NB4 (cell line): ENCODE measurements around the gene HES6.

Source experiments
- DNase-seq: peaks from one replicate; pipeline ENCODE4 v3.0.0; 2010; ENCODE audit warnings: low read depth
- H3K4me3 ChIP-seq: one replicate; pipeline ENCODE4 v1.5.1; 2011; ENCODE audit warnings: mild to moderate bottlenecking, low read depth, low read length, moderate library complexity
- MYC ChIP-seq: IDR thresholded peaks from 2 replicates; pipeline ENCODE4 v1.6.1; 2011; ENCODE audit warnings: low read depth, low read length
- POLR2A ChIP-seq: IDR thresholded peaks from 2 replicates; pipeline ENCODE4 v1.6.1; 2011; ENCODE audit warnings: mild to moderate bottlenecking; ENCODE audit not compliant: insufficient read length; ENCODE audit errors: extremely low read depth
- TF ChIP-seq, protein P1 (sequence below): IDR thresholded peaks from 2 replicates; pipeline ENCODE4 v1.6.1; 2011; ENCODE audit warnings: low read depth, low read length
- TF ChIP-seq, protein P2 (sequence below): IDR thresholded peaks from one replicate; pipeline ENCODE4 v1.5.1; 2012; ENCODE audit warnings: low read depth, low read length

The HES6 gene

DNA sequence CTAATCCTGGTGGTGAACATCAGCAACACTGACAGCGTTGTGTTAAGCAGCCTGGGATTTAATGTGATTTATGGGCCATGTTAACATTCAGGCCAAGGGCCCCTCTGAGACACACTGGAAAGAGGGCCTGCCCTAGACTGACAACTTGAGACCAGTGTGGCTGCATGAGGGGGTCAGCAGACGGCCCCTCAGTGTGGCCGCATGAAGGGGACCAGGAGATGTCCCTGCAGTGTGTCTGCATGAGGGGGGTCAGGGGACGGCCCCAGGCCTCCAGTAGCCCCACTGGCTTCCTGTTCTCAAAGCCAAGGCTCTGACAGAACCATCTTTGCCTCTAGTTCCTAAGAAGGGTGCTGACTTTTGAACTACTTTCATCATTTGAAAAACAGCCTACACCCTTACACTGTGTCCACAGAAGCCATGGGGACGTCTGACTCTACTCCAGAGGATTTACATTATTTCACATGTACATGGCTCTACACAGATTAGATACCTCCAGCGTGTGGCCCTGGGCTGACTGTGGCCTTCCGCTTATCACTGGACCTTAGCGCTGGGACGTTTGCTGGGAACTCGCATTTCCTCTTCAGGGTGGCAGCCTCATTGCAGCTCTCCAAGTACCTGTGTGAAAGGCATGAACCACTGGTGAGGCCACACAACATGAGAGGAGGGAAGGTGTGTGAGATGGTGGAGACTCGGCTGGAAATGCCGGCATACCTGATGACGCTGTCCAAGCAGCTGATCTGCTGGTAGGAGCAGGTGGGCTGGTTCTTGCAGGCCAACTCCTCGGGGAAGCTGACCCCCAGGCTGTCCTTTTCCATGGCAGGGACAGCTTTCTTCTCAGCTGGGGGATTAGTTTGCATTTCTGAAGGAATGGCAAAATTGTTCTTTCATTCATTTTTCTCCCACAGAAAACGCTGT is 18.2 kb upstream of the HES6 start:
- DNase-seq = no peak
- H3K4me3 ChIP-seq = no peak overlapping the region
- TF ChIP-seq, protein P1, sequence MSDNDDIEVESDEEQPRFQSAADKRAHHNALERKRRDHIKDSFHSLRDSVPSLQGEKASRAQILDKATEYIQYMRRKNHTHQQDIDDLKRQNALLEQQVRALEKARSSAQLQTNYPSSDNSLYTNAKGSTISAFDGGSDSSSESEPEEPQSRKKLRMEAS = no peak
- TF ChIP-seq, protein P2, sequence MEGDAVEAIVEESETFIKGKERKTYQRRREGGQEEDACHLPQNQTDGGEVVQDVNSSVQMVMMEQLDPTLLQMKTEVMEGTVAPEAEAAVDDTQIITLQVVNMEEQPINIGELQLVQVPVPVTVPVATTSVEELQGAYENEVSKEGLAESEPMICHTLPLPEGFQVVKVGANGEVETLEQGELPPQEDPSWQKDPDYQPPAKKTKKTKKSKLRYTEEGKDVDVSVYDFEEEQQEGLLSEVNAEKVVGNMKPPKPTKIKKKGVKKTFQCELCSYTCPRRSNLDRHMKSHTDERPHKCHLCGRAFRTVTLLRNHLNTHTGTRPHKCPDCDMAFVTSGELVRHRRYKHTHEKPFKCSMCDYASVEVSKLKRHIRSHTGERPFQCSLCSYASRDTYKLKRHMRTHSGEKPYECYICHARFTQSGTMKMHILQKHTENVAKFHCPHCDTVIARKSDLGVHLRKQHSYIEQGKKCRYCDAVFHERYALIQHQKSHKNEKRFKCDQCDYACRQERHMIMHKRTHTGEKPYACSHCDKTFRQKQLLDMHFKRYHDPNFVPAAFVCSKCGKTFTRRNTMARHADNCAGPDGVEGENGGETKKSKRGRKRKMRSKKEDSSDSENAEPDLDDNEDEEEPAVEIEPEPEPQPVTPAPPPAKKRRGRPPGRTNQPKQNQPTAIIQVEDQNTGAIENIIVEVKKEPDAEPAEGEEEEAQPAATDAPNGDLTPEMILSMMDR = no peak
- TF ChIP-seq MYC = no peak

DNA sequence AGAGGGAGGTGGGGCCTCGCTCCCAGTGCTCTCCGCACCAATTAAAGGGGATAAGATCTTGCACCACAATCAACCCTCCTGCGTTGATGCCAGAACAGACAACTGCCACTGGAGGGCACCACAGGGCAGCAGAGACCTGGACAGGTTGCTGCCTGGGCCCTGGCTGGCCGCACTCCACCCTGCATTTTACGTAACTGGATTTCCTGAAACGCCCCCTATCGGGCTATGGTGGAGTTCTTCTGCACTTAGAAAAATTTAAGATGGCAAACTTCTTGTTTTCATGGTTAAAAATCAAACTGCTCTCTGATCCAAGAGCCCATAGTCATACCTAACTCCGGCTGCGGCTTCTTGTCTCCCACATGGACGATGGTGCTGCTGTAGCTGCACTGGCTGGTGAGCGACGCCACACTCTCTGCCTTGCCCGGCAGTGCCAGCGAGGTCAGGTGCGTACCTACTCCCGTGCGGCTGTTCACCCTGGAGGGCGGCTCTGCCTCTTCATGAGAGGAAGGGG is 16.8 kb upstream of the HES6 start:
- TF ChIP-seq, protein P2 = peak; percentile 96
- no peak for TF ChIP-seq POLR2A
- TF ChIP-seq MYC = no peak
- TF ChIP-seq, protein P1 = 0 out of 2 replicates have a peak, but pooled peaks have one; percentile 26
- no peak overlapping the region for H3K4me3 ChIP-seq
- DNase-seq = peak; percentile 93

DNA sequence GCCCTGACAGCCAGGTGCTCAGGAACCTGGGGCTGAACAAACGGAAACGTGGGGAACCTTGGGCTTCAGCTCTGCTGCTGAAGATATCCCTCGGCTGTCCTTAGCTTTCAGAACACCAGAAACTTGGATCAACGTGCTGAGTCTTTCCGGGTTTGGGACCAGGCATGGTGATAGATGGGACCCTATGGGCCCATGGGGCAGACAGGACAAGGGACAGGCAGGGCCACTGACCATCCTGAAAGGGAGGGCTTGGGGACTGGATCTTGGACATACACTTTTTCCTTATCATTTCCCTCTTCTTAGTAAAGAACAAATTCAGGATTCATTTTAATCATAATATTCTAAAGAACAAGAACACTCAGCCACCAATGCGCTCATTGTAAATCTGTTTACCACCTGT is 16.3 kb upstream of the HES6 start:
- DNase-seq = no peak
- no peak overlapping the region for H3K4me3 ChIP-seq
- TF ChIP-seq MYC (no peak), POLR2A (no peak)
- TF ChIP-seq, protein P2 = no peak
- TF ChIP-seq, protein P1 = no peak

DNA sequence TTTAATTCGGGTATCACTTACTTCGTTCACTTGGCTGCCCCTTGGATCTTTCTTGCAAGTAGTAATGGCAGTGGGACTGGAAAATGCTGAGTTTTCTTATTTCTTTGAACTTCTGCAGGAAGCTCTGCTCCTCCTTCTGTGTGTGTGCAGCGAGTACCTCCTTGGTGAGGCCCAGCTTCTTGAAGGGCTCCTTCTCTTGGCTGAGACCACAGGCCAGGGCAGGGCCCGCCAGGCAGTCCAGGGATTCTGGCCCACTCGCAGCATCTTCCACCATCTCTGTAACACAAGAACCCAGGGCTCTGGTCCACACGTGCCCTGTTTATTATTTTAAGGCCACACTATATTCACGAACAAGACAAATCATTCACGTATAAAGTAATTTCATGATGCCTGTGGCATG is 15.8 kb upstream of the HES6 start:
- TF ChIP-seq, protein P2 = no peak
- TF ChIP-seq, protein P1 = no peak
- TF ChIP-seq POLR2A (no peak), MYC (no peak)

DNA sequence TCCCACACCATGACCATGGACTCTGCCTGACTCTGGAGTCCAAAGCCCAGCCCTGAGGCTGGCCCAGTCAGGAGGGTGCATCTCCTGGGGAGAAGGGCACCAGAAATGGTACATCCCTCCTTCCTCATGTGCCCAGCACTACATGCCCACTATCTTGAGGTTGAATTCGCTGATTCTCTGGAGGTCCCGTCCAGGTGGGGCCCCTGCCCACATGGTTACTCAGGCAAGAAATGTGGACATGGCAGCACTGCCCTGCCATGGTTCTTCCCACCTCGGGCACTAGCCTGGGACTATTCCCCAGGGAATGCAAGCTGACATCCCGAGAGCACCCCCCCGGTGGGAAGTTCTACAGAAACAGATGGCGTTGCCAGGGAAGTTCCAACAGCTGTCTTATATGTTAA is 15.3 kb upstream of the HES6 start:
- TF ChIP-seq, protein P2 = no peak
- TF ChIP-seq POLR2A = no peak
- no peak for DNase-seq
- H3K4me3 ChIP-seq = no peak overlapping the region

More for the DNA sequence above, 15.8 kb upstream of the HES6 start:
- no peak overlapping the region for H3K4me3 ChIP-seq
- no peak for DNase-seq
